Measurements from ENCODE around the gene FOXO6. TPM values are rescaled to one million over a fixed set of nuclear protein-coding genes. Genes with fewer than 3 reads are reported as not detected.
A peak's percentile ranks its signal among the peaks of the same experiment; 100 is the strongest.

Gene FOXO6
- total and polyA plus RNA-seq, 3 experiments from 2014 or later: 0.11 TPM; not detected in 2

DNA sequence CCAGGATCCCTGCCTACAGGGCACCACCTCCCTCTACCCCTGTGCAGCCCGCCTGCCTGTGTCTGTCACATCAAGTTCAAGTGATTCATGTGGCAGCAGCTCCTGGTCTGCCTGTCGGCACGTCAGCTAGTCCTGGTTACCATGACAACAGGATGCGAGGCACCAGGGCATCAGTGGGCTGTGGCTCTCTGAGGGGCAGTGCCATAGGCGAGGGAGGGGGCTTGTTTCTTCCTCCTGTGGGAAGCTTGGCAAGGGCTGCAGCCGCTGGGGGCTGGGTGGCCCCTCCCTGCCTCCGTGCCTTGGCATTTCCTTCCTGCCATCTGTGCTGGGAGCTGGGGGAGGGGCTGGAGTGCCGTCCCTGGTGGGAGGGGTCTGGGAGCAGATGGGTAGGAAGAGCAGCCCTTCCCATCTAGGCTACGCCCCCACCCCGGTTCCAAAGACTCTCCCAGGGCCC lies 43.1 kb downstream of the FOXO6 start:
- Mint-ChIP-seq H3K27ac (peak overlapping the region in 1 of 8 donors; percentile 33), H3K9me3 (peaks cover 0 to 4% (median 0%) of the 10 kb centered on the region in 5 donors), H3K4me1 (no peaks in the 10 kb centered on the region), H3K4me3 (no peak overlapping the region), H3K36me3 (peaks cover 0 to 2% (median 0%) of the 10 kb centered on the region in 3 donors), H3K27me3 (peaks cover 29 to 72% of the 10 kb centered on the region in 2 donors)
- CTCF ChIA-PET: interaction anchor here (0.7 to 1.0 kb wide), 2 partner anchors 13 to 17 kb away, joined by 3 read pairs; no protein-coding TSS in a partner anchor
- POLR2A ChIA-PET: no interaction called here
- Histone ChIP-seq H3K27me3 (ENCODE audit: insufficient read depth, low read length, poor library complexity, severe bottlenecking) (peaks cover 10% of the 10 kb centered on the region), H3K9me3 (ENCODE audit: low read length) (no peaks in the 10 kb centered on the region), H3K4me1 (ENCODE audit: insufficient read depth, low read length) (no peaks in the 10 kb centered on the region), H3K4me3 (ENCODE audit: low read length) (no peak overlapping the region), H3K27ac (ENCODE audit: low read depth, low read length) (no peak overlapping the region), H3K36me3 (ENCODE audit: insufficient read depth, low read length) (no peaks in the 10 kb centered on the region)
- DNase-seq: peak in 2 of 5 donors; percentile 12 to 17

DNA sequence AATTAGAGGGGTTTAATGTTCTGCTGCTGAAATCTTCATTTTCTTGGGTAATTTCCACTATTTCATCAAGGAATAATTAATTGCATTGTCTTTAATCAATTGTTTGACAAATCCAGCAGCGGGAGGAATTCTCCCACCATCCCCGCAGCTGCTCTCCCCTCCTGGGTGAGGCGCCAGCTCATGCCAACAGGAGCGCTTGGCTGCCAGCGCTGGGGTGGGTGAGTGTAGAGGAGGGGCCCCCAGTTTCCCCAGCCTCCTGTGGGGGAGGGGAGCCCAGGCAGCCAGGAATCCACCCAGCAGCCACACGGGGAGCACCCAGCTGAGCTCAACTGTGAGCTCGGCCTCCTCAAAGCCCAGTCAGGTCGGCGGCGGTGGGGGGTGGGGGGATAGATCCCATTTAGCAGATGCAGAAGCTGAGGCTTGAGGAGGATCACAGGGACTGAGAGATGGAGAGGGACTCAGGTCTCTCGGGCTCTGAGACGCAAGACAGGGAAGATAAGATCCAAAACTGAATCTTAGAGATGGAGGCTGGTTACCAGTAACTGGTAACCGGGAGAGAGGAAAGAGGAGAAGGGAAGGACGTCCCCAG lies 46.5 kb downstream of the FOXO6 start:
- Histone ChIP-seq H3K27ac (ENCODE audit: low read depth, low read length) (no peak overlapping the region), H3K4me1 (ENCODE audit: insufficient read depth, low read length) (no peaks in the 10 kb centered on the region), H3K9me3 (ENCODE audit: low read length) (no peaks in the 10 kb centered on the region), H3K4me3 (ENCODE audit: low read length) (no peak overlapping the region), H3K27me3 (ENCODE audit: insufficient read depth, low read length, poor library complexity, severe bottlenecking) (peaks cover 11% of the 10 kb centered on the region), H3K36me3 (ENCODE audit: insufficient read depth, low read length) (no peaks in the 10 kb centered on the region)
- no peak for DNase-seq
- peaks cover 0 to 4% (median 0%) of the 10 kb centered on the region in 5 donors for H3K9me3 Mint-ChIP-seq
- ChIA-PET CTCF (no interaction called here), POLR2A (interaction anchor here (0.6 kb wide), 1 partner anchor 277 kb away, joined by 4 read pairs; no protein-coding TSS in a partner anchor)
- H3K4me3 Mint-ChIP-seq: no peak overlapping the region
- H3K27ac Mint-ChIP-seq: no peak overlapping the region
- H3K4me1 Mint-ChIP-seq: no peaks in the 10 kb centered on the region
- H3K27me3 Mint-ChIP-seq: peaks cover 32 to 66% of the 10 kb centered on the region in 2 donors
- H3K36me3 Mint-ChIP-seq: peaks cover 0 to 3% (median 0%) of the 10 kb centered on the region in 3 donors

DNA sequence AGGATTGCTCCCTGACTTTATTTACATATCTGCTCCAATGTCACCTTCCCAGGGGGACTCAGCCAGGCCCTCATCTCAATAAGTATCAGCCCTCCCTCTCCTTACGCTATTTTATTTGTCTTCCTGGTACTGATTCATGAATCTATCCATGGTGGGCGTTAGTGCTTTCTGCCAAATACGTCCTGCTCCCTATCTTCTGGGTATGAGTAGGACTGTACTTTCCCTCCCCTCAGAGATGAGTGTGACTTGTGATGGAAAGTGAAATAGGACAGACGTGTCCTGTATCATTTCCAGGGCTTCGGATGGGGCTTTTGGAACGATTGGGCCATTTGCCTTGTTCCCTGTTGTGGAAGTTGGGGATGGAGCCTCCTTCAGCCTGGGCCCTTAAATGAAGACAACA lies 47.5 kb downstream of the FOXO6 start:
- Mint-ChIP-seq H3K4me3 (no peak overlapping the region), H3K36me3 (peaks cover 0 to 3% (median 0%) of the 10 kb centered on the region in 3 donors), H3K27me3 (peaks cover 35 to 58% of the 10 kb centered on the region in 2 donors), H3K4me1 (no peaks in the 10 kb centered on the region), H3K27ac (no peak overlapping the region), H3K9me3 (peaks cover 0 to 4% (median 0%) of the 10 kb centered on the region in 5 donors)
- H3K4me3 ChIP-seq (ENCODE audit: low read length): no peak overlapping the region
- H3K4me1 ChIP-seq (ENCODE audit: insufficient read depth, low read length): no peaks in the 10 kb centered on the region
- no peaks in the 10 kb centered on the region for H3K36me3 ChIP-seq (ENCODE audit: insufficient read depth, low read length)
- peaks cover 4% of the 10 kb centered on the region for H3K27me3 ChIP-seq (ENCODE audit: insufficient read depth, low read length, poor library complexity, severe bottlenecking)
- H3K27ac ChIP-seq (ENCODE audit: low read depth, low read length): no peak overlapping the region
- ChIA-PET CTCF (no interaction called here), POLR2A (no interaction called here)
- DNase-seq: no peak
- no peaks in the 10 kb centered on the region for H3K9me3 ChIP-seq (ENCODE audit: low read length)

DNA sequence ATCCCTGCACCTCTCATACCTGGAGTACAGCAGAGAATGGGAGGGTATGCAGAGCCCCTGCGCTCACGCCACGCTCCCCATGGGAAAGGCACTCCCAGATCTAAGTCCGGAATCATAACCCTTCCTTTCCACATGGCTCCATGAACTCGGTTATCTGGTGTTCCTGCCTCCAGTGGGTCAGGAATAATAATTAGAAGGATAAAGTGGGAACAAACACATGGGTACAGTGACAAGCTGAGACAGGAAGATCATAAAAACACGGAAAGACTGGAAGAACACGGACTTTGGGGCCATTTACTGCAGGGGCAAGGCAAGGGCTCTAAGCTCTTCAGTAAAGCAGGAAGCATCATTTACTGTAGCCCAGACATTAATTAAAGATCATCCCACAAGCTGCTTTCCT lies 48.6 kb downstream of the FOXO6 start:
- H3K4me1 ChIP-seq (ENCODE audit: insufficient read depth, low read length): no peaks in the 10 kb centered on the region
- Mint-ChIP-seq H3K4me3 (no peak overlapping the region), H3K27ac (no peak overlapping the region), H3K9me3 (peaks cover 0 to 4% (median 0%) of the 10 kb centered on the region in 5 donors), H3K4me1 (no peaks in the 10 kb centered on the region), H3K36me3 (peaks cover 0 to 3% (median 0%) of the 10 kb centered on the region in 3 donors), H3K27me3 (peaks cover 35 to 53% of the 10 kb centered on the region in 2 donors)
- peaks cover 4% of the 10 kb centered on the region for H3K27me3 ChIP-seq (ENCODE audit: insufficient read depth, low read length, poor library complexity, severe bottlenecking)
- ChIA-PET CTCF (no interaction called here), POLR2A (no interaction called here)
- no peak overlapping the region for H3K4me3 ChIP-seq (ENCODE audit: low read length)
- no peak overlapping the region for H3K27ac ChIP-seq (ENCODE audit: low read depth, low read length)
- no peak for DNase-seq
- no peaks in the 10 kb centered on the region for H3K36me3 ChIP-seq (ENCODE audit: insufficient read depth, low read length)
- no peaks in the 10 kb centered on the region for H3K9me3 ChIP-seq (ENCODE audit: low read length)

DNA sequence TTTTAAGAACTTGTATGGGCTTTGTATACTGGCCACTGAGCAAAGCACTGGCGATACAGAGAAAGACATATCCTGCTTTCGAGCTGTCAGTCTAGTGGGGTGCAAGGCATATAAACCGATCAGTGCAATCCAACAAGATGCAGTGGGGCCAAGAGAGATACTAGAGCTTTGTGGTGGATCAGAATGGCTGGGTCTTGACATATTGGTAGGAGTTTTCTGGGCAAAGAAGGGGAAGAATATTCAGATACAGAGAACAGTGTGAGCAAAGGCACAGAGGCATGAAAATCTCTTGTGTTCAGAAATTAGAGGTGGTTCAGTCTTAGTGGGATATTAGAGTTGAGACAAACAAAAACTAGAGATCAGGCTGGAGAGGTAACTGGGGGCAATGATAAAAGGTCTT lies 49.2 kb downstream of the FOXO6 start:
- no peak overlapping the region for H3K27ac Mint-ChIP-seq
- H3K27me3 Mint-ChIP-seq: peaks cover 35 to 47% of the 10 kb centered on the region in 2 donors
- ChIA-PET CTCF (no interaction called here), POLR2A (no interaction called here)
- DNase-seq: no peak
- peaks cover 4% of the 10 kb centered on the region for H3K27me3 ChIP-seq (ENCODE audit: insufficient read depth, low read length, poor library complexity, severe bottlenecking)
- H3K4me1 Mint-ChIP-seq: no peaks in the 10 kb centered on the region
- H3K36me3 ChIP-seq (ENCODE audit: insufficient read depth, low read length): no peaks in the 10 kb centered on the region
- H3K4me3 Mint-ChIP-seq: no peak overlapping the region
- H3K4me1 ChIP-seq (ENCODE audit: insufficient read depth, low read length): no peaks in the 10 kb centered on the region
- H3K9me3 Mint-ChIP-seq: peaks cover 0 to 4% (median 0%) of the 10 kb centered on the region in 5 donors
- no peak overlapping the region for H3K4me3 ChIP-seq (ENCODE audit: low read length)
- H3K9me3 ChIP-seq (ENCODE audit: low read length): no peaks in the 10 kb centered on the region
- no peak overlapping the region for H3K27ac ChIP-seq (ENCODE audit: low read depth, low read length)
- H3K36me3 Mint-ChIP-seq: peaks cover 0 to 3% (median 0%) of the 10 kb centered on the region in 3 donors

DNA sequence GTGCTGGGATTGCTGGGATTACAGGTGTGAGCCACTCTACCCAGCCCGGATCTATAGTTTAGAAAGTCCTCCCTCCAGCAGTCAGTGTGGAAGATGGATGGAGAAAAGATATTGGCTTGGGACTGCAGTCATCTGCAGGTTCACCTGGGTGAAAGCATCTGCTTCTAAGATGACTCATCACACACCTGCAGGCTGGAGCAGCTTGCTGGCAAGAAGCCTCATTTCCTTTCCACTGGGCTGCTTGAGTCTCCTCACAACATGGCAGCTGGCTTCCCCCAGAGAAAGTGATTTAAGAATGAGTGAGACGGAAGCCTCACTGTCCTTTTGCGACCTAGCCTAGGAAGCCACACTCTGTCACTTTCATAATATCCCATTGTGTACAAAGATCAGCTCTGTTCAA lies 50.0 kb downstream of the FOXO6 start:
- no peak overlapping the region for H3K4me3 Mint-ChIP-seq
- Histone ChIP-seq H3K9me3 (ENCODE audit: low read length) (no peaks in the 10 kb centered on the region), H3K27ac (ENCODE audit: low read depth, low read length) (no peak overlapping the region), H3K36me3 (ENCODE audit: insufficient read depth, low read length) (no peaks in the 10 kb centered on the region), H3K4me3 (ENCODE audit: low read length) (no peak overlapping the region), H3K4me1 (ENCODE audit: insufficient read depth, low read length) (no peaks in the 10 kb centered on the region), H3K27me3 (ENCODE audit: insufficient read depth, low read length, poor library complexity, severe bottlenecking) (peaks cover 4% of the 10 kb centered on the region)
- H3K27ac Mint-ChIP-seq: no peak overlapping the region
- ChIA-PET POLR2A (no interaction called here), CTCF (no interaction called here)
- H3K36me3 Mint-ChIP-seq: peaks cover 0 to 3% (median 0%) of the 10 kb centered on the region in 3 donors
- H3K9me3 Mint-ChIP-seq: peaks cover 0 to 4% (median 0%) of the 10 kb centered on the region in 5 donors
- no peaks in the 10 kb centered on the region for H3K4me1 Mint-ChIP-seq
- no peak for DNase-seq
- H3K27me3 Mint-ChIP-seq: peaks cover 35 to 42% of the 10 kb centered on the region in 2 donors

DNA sequence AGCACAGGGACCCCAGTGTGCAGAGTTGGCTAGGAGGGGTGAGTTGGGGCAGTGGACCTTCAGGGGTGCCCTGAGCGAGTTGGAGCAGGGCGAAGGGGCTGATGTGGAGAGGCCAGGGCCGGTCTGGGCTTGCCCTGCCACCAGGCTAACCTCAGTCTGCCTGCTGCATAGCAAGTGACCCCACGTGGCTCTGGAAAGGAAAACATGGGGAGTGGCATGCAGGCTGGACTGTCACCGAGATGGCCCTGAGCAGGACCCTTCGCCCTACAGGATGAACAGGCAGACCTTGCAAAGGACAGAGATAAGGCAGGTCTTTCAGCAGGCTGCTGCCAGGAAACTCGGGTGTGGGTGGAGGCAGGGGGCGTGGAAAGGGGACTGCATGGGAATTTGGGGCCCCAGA lies 51.5 kb downstream of the FOXO6 start:
- Histone ChIP-seq H3K9me3 (ENCODE audit: low read length) (no peaks in the 10 kb centered on the region), H3K36me3 (ENCODE audit: insufficient read depth, low read length) (no peaks in the 10 kb centered on the region), H3K27ac (ENCODE audit: low read depth, low read length) (no peak overlapping the region), H3K4me3 (ENCODE audit: low read length) (no peak overlapping the region), H3K27me3 (ENCODE audit: insufficient read depth, low read length, poor library complexity, severe bottlenecking) (peaks cover 4% of the 10 kb centered on the region), H3K4me1 (ENCODE audit: insufficient read depth, low read length) (no peaks in the 10 kb centered on the region)
- Mint-ChIP-seq H3K9me3 (peaks cover 0 to 4% (median 0%) of the 10 kb centered on the region in 5 donors), H3K36me3 (peaks cover 0 to 3% (median 0%) of the 10 kb centered on the region in 3 donors), H3K27me3 (peaks cover 32 to 42% of the 10 kb centered on the region in 2 donors), H3K27ac (no peak overlapping the region), H3K4me1 (no peaks in the 10 kb centered on the region), H3K4me3 (no peak overlapping the region)
- ChIA-PET POLR2A (no interaction called here), CTCF (no interaction called here)
- no peak for DNase-seq

DNA sequence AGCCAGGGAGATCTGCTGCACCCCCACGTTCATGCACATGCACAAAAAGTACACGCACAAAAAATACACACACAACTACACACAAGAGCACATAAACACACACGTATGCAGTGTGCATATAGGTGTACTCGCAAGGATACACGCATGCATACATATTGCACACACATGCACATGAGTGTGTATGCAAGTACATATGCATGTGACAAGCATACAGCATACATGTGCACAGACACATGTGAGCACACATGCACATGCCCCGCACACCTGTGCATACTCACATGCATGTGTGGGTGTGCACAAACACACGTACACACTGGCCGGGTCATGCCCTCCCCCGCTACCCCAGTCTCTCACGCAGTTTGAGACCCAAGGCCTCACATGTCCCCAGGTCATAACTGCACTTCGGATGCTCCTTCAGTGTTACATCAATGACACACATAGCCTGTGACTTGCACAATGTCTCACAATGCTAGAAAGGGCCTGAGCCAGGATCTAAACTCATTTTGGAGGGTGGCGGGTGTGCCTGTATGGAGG lies 52.6 kb downstream of the FOXO6 start:
- peaks cover 0 to 4% (median 0%) of the 10 kb centered on the region in 5 donors for H3K9me3 Mint-ChIP-seq
- H3K27ac Mint-ChIP-seq: no peak overlapping the region
- CTCF ChIA-PET: no interaction called here
- H3K27me3 ChIP-seq (ENCODE audit: insufficient read depth, low read length, poor library complexity, severe bottlenecking): peaks cover 4% of the 10 kb centered on the region
- peaks cover 0 to 3% (median 0%) of the 10 kb centered on the region in 3 donors for H3K36me3 Mint-ChIP-seq
- DNase-seq: no peak
- H3K36me3 ChIP-seq (ENCODE audit: insufficient read depth, low read length): no peaks in the 10 kb centered on the region
- no peaks in the 10 kb centered on the region for H3K4me1 Mint-ChIP-seq
- H3K4me3 Mint-ChIP-seq: no peak overlapping the region
- no peak overlapping the region for H3K27ac ChIP-seq (ENCODE audit: low read depth, low read length)
- H3K9me3 ChIP-seq (ENCODE audit: low read length): no peaks in the 10 kb centered on the region
- POLR2A ChIA-PET: no interaction called here
- no peaks in the 10 kb centered on the region for H3K4me1 ChIP-seq (ENCODE audit: insufficient read depth, low read length)
- H3K27me3 Mint-ChIP-seq: peaks cover 25 to 35% of the 10 kb centered on the region in 2 donors
- no peak overlapping the region for H3K4me3 ChIP-seq (ENCODE audit: low read length)

Data from CD8-positive, alpha-beta memory T cell (primary cell).